HepG2 (cell line): Measurements from ENCODE around the gene WDR5B. TPM values are rescaled to one million over a fixed set of nuclear protein-coding genes. Genes with fewer than 3 reads are reported as not detected.

Source experiments
- ATF7-NPFF ChIP-seq: sonication (generic); formaldehyde crosslinking; IDR thresholded peaks from 2 replicates; pipeline ENCODE4 v1.8.1; 2023; ENCODE audit warnings: mild to moderate bottlenecking, low read depth, missing genetic modification reagents, moderate library complexity
- CBX5 ChIP-seq: sonication (generic); formaldehyde crosslinking; IDR thresholded peaks from 2 replicates; pipeline ENCODE4 v1.4.0; 2020; ENCODE audit warnings: missing genetic modification reagents, borderline replicate concordance
- ETV6 ChIP-seq: sonication (generic); formaldehyde crosslinking; conservative IDR thresholded peaks from 2 replicates; pipeline ENCODE4 v1.4.0; 2020; ENCODE audit warnings: missing genetic modification reagents
- FOXK1 ChIP-seq: sonication (generic); formaldehyde crosslinking; IDR thresholded peaks from 2 replicates; pipeline ENCODE4 v1.4.0; 2020; ENCODE audit warnings: low read depth, missing genetic modification reagents, borderline replicate concordance
- HDAC6 ChIP-seq: fragments of 200-600 bp; sonication (generic); IDR thresholded peaks from 2 replicates; pipeline ENCODE4 v1.7.0; 2017; ENCODE audit warnings: mild to moderate bottlenecking, antibody characterized with exemption, low read length, low read depth
- JUND ChIP-seq: sonication (generic); formaldehyde crosslinking; IDR thresholded peaks from 2 replicates; pipeline ENCODE4 v1.8.0; 2022; ENCODE audit warnings: mild to moderate bottlenecking, missing genetic modification reagents
- KDM6A ChIP-seq: IDR thresholded peaks from 2 replicates; pipeline ENCODE4 v1.6.1; 2016; ENCODE audit warnings: low read depth
- RXRA ChIP-seq: sonication (generic); formaldehyde crosslinking; IDR thresholded peaks from 2 replicates; pipeline ENCODE4 v1.5.1; 2020; ENCODE audit warnings: missing genetic modification reagents
- SNAPC2 ChIP-seq: sonication (generic); formaldehyde crosslinking; IDR thresholded peaks from 2 replicates; pipeline ENCODE4 v1.8.1; 2022; ENCODE audit warnings: mild to moderate bottlenecking, missing genetic modification reagents
- ZMAT3 ChIP-seq: sonication (generic); formaldehyde crosslinking; conservative IDR thresholded peaks from 2 replicates; pipeline ENCODE4 v1.7.0; 2021; ENCODE audit warnings: missing genetic modification reagents
- ZNF260 ChIP-seq: sonication (generic); formaldehyde crosslinking; IDR thresholded peaks from 2 replicates; pipeline ENCODE4 v1.4.0; 2020; ENCODE audit warnings: missing genetic modification reagents, low read depth, mild to moderate bottlenecking, borderline replicate concordance
- ZNF335 ChIP-seq: sonication (generic); formaldehyde crosslinking; IDR thresholded peaks from 2 replicates; pipeline ENCODE4 v1.4.0; 2020; ENCODE audit warnings: missing genetic modification reagents
- ZNF572 ChIP-seq: sonication (generic); formaldehyde crosslinking; IDR thresholded peaks from 2 replicates; pipeline ENCODE4 v1.5.1; 2020; ENCODE audit warnings: mild to moderate bottlenecking, missing genetic modification reagents
- ZNF672 ChIP-seq: sonication (generic); formaldehyde crosslinking; IDR thresholded peaks from 2 replicates; pipeline ENCODE4 v1.8.1; 2022; ENCODE audit warnings: missing genetic modification reagents
- ZNF749 ChIP-seq: sonication (generic); formaldehyde crosslinking; IDR thresholded peaks from 2 replicates; pipeline ENCODE4 v1.8.0; 2022; ENCODE audit warnings: mild to moderate bottlenecking, missing genetic modification reagents, moderate library complexity, borderline replicate concordance
- ZSCAN29 ChIP-seq: sonication (generic); formaldehyde crosslinking; conservative IDR thresholded peaks from 2 replicates; pipeline ENCODE4 v1.4.0; 2020; ENCODE audit warnings: mild to moderate bottlenecking, missing genetic modification reagents
- polyA plus RNA-seq, 8 experiments: library from polyadenylated mRNA; depleted of rRNA in 3 of 8; stranded (reverse) in 7 of 8; unstranded in 1 of 8; fragments of >200 nt; fragmentation: Illumina TruSeq in 4 of 8; extraction: Trizol in 4 of 8; gene quantifications; 2 replicates each; pipeline versions ENCODE4 v1.2.1 to v1.2.3, GENCODE V29; 2011 to 2016; ENCODE audit warnings: low read depth in 4 of 8, missing spikeins in 1 of 8, mixed read lengths in 1 of 8; ENCODE audit not compliant: insufficient read depth in 1 of 8
- total RNA-seq, 5 experiments: library from RNA; depleted of rRNA; stranded (reverse); fragments of >200 nt; fragmentation: Illumina TruSeq; extraction: Trizol; gene quantifications; 2 replicates each; pipeline ENCODE4 v1.2.3, GENCODE V29; 2016; ENCODE audit warnings: low read depth in 1 of 5
- TF ChIP-seq, protein P1 (sequence below): sonication (generic); formaldehyde crosslinking; IDR thresholded peaks from 2 replicates; pipeline ENCODE4 v1.9.0; 2021; ENCODE audit warnings: missing genetic modification reagents, borderline replicate concordance
- TF ChIP-seq, protein P2 (sequence below): sonication (generic); formaldehyde crosslinking; IDR thresholded peaks from 2 replicates; pipeline ENCODE4 v1.5.1; 2020; ENCODE audit warnings: missing genetic modification reagents, mild to moderate bottlenecking, borderline replicate concordance
- TF ChIP-seq, protein P3 (sequence below): sonication (generic); formaldehyde crosslinking; IDR thresholded peaks from 2 replicates; pipeline ENCODE4 v1.5.0; 2020; ENCODE audit warnings: missing genetic modification reagents
- TF ChIP-seq, protein P4 (sequence below): IDR thresholded peaks from 2 replicates; pipeline ENCODE4 v1.6.1; 2016
- TF ChIP-seq, protein P5 (sequence below): sonication (generic); formaldehyde crosslinking; IDR thresholded peaks from 2 replicates; pipeline ENCODE4 v1.4.0; 2020; ENCODE audit warnings: missing genetic modification reagents, borderline replicate concordance

WDR5B gene
- total and polyA plus RNA-seq, 2 of the 13 experiments (the other 11 are each of a cell fraction or from before 2014, with no cell fraction given) = 2.5 to 3.6 TPM

DNA sequence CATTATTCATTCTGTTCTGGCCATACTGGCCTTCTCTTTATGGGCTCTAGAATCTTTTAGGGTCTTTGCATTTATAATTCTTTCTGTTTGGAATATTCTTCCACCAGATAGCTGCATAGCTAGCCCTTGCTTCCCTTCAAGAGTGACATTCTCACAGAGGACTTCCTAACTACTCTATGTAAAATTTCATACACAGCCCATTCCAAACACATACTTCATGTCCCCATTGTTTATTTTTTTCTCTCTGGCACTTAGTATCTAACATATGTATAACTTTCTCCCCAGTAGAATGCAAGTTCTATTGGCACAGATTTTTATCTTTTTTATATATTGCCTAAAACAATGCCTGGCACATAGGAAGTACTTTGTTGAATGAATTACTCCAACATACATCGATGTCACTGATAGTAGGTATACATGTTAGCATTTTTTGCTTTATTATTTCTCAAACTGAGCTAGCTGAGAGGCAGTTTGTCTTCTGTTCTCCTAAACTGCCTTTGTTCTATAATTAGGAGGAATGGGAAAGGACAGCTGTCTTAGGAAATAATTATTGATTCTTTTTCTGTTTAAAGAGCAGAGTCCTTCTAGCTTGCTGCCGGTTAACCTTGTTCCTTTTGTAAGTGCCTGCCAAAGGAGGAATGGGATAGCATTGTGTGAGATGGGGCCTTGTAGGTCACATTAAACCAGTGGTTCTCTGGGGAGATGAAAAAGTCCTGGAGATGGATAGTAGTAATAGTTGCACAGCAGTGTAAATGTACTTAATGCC, 24.0 kb downstream of the WDR5B start (continued):
- TF ChIP-seq, protein P1, sequence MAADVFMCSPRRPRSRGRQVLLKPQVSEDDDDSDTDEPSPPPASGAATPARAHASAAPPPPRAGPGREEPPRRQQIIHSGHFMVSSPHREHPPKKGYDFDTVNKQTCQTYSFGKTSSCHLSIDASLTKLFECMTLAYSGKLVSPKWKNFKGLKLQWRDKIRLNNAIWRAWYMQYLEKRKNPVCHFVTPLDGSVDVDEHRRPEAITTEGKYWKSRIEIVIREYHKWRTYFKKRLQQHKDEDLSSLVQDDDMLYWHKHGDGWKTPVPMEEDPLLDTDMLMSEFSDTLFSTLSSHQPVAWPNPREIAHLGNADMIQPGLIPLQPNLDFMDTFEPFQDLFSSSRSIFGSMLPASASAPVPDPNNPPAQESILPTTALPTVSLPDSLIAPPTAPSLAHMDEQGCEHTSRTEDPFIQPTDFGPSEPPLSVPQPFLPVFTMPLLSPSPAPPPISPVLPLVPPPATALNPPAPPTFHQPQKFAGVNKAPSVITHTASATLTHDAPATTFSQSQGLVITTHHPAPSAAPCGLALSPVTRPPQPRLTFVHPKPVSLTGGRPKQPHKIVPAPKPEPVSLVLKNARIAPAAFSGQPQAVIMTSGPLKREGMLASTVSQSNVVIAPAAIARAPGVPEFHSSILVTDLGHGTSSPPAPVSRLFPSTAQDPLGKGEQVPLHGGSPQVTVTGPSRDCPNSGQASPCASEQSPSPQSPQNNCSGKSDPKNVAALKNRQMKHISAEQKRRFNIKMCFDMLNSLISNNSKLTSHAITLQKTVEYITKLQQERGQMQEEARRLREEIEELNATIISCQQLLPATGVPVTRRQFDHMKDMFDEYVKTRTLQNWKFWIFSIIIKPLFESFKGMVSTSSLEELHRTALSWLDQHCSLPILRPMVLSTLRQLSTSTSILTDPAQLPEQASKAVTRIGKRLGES (CRISPR knock-in tag) = no peak
- TF ChIP-seq RXRA (CRISPR knock-in tag) (no peak), ZSCAN29 (CRISPR knock-in tag) (no peak), ZNF260 (no peak), ZNF749 (CRISPR knock-in tag) (no peak), ATF7-NPFF (CRISPR knock-in tag) (0 out of 2 replicates have a peak, but pooled peaks have one; percentile 19), CBX5 (CRISPR knock-in tag) (no peak), HDAC6 (no peak), SNAPC2 (CRISPR knock-in tag) (no peak), ETV6 (no peak), KDM6A (CRISPR knock-in tag) (peak; percentile 70), JUND (CRISPR knock-in tag) (no peak), ZNF572 (CRISPR knock-in tag) (no peak), ZNF672 (CRISPR knock-in tag) (no peak), ZNF335 (CRISPR knock-in tag) (peak; percentile 84; the same call in 1 of the 2 replicates), FOXK1 (CRISPR knock-in tag) (no peak), ZMAT3 (CRISPR knock-in tag) (no peak)
- TF ChIP-seq, protein P2, sequence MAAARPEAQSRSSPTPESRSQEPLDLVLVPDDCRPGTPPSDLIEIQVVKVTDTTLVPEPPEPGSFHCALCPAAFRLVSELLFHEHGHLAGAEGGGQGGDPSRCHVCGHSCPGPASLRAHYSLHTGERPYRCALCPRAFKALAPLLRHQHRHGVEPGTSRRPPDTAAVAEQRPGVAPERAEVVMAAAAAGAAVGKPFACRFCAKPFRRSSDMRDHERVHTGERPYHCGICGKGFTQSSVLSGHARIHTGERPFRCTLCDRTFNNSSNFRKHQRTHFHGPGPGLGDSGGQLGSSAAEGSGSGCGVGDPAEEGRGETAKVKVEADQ (CRISPR knock-in tag) = no peak
- TF ChIP-seq, protein P3, sequence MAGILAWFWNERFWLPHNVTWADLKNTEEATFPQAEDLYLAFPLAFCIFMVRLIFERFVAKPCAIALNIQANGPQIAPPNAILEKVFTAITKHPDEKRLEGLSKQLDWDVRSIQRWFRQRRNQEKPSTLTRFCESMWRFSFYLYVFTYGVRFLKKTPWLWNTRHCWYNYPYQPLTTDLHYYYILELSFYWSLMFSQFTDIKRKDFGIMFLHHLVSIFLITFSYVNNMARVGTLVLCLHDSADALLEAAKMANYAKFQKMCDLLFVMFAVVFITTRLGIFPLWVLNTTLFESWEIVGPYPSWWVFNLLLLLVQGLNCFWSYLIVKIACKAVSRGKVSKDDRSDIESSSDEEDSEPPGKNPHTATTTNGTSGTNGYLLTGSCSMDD (CRISPR knock-in tag) = no peak
- TF ChIP-seq, protein P4, sequence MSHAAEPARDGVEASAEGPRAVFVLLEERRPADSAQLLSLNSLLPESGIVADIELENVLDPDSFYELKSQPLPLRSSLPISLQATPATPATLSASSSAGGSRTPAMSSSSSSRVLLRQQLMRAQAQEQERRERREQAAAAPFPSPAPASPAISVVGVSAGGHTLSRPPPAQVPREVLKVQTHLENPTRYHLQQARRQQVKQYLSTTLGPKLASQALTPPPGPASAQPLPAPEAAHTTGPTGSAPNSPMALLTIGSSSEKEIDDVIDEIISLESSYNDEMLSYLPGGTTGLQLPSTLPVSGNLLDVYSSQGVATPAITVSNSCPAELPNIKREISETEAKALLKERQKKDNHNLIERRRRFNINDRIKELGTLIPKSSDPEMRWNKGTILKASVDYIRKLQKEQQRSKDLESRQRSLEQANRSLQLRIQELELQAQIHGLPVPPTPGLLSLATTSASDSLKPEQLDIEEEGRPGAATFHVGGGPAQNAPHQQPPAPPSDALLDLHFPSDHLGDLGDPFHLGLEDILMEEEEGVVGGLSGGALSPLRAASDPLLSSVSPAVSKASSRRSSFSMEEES = no peak
- TF ChIP-seq, protein P5, sequence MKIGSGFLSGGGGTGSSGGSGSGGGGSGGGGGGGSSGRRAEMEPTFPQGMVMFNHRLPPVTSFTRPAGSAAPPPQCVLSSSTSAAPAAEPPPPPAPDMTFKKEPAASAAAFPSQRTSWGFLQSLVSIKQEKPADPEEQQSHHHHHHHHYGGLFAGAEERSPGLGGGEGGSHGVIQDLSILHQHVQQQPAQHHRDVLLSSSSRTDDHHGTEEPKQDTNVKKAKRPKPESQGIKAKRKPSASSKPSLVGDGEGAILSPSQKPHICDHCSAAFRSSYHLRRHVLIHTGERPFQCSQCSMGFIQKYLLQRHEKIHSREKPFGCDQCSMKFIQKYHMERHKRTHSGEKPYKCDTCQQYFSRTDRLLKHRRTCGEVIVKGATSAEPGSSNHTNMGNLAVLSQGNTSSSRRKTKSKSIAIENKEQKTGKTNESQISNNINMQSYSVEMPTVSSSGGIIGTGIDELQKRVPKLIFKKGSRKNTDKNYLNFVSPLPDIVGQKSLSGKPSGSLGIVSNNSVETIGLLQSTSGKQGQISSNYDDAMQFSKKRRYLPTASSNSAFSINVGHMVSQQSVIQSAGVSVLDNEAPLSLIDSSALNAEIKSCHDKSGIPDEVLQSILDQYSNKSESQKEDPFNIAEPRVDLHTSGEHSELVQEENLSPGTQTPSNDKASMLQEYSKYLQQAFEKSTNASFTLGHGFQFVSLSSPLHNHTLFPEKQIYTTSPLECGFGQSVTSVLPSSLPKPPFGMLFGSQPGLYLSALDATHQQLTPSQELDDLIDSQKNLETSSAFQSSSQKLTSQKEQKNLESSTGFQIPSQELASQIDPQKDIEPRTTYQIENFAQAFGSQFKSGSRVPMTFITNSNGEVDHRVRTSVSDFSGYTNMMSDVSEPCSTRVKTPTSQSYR (CRISPR knock-in tag) = no peak
